Hepatocyte (in vitro differentiated cells): ENCODE results near the gene ZNF638.

Source experiments
- CTCF ChIP-seq: fragments of 200-600 bp; sonication (generic); IDR thresholded peaks from 2 replicates; pipeline ENCODE4 v1.5.1; 2016; ENCODE audit warnings: antibody characterized with exemption, mild to moderate bottlenecking; ENCODE audit not compliant: poor library complexity
- EZH2 ChIP-seq: fragments of 200-600 bp; sonication (generic); IDR thresholded peaks from 2 replicates; pipeline ENCODE4 v1.6.1; 2016; ENCODE audit warnings: antibody characterized with exemption, mild to moderate bottlenecking, borderline replicate concordance

DNA sequence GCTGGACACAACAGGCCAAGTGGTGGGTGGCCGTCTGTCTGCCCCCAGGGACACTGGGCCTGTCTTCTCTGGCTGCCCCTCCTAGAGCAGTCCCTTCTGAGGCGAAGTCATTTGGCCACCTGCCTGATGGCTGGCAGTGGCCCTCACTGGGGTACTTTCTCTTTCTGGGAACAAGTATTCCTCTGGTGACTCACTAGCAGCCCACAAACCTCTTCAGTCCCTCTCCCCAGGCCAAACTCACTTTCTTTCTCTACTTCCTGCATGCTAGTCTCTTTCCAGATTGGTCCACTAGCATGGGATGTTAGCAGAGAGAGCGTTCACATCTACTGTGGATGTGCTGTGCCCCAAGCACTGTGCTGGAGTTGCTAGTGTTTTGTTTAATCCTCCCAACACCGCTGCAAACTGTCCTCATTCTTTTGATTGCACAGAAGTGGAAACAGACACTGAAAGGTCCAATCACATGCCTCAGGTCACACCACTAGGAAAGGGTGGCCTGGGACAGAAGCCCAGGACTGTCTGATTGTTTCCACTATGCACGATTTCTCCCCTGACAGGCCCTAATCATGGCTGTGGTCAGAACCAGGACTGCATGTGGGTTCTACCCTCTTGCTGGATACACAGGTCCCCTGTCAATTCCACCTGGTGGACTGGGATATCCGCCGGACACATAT is 127.0 kb downstream of the ZNF638 start:
- TF ChIP-seq CTCF: no peak
- TF ChIP-seq EZH2: no peak
